Measurements from ENCODE around the gene CDH9. TPM values are rescaled to one million over a fixed set of nuclear protein-coding genes. Genes with fewer than 3 reads are reported as not detected.

The CDH9 gene
- total RNA-seq, 2 experiments from 2014 or later = not detected

- H3K9me3 Mint-ChIP-seq = peaks cover 6% of the 10 kb centered on the region
- no peaks in the 10 kb centered on the region for H3K4me1 Mint-ChIP-seq (ENCODE audit: low read depth)
- H3K4me3 Mint-ChIP-seq = no peak overlapping the region
- no peaks in the 10 kb centered on the region for H3K27me3 Mint-ChIP-seq (ENCODE audit: low read depth)
- no peaks in the 10 kb centered on the region for H3K36me3 Mint-ChIP-seq (ENCODE audit: low read depth)
- CTCF ChIA-PET = no interaction called here
- DNase-seq = no peak
- H3K27ac Mint-ChIP-seq = no peak overlapping the region
- intact Hi-C loops (cut with micrococcal nuclease) = no loop called here
Observed at GRCh38 chr5:27011274-27011673, 27.1 kb downstream of the CDH9 start.

- Mint-ChIP-seq H3K4me3 (no peak overlapping the region), H3K27me3 (ENCODE audit: low read depth) (no peaks in the 10 kb centered on the region), H3K36me3 (ENCODE audit: low read depth) (no peaks in the 10 kb centered on the region), H3K9me3 (peaks cover 6% of the 10 kb centered on the region), H3K4me1 (ENCODE audit: low read depth) (no peaks in the 10 kb centered on the region), H3K27ac (no peak overlapping the region)
- intact Hi-C loops (cut with micrococcal nuclease) = no loop called here
- no peak for DNase-seq
- CTCF ChIA-PET = no interaction called here
Observed at GRCh38 chr5:27010646-27011045, 27.7 kb downstream of the CDH9 start.

- Mint-ChIP-seq H3K4me3 (no peak overlapping the region), H3K27me3 (ENCODE audit: low read depth) (no peaks in the 10 kb centered on the region), H3K36me3 (ENCODE audit: low read depth) (no peaks in the 10 kb centered on the region), H3K4me1 (ENCODE audit: low read depth) (no peaks in the 10 kb centered on the region), H3K27ac (no peak overlapping the region), H3K9me3 (peaks cover 6% of the 10 kb centered on the region)
- intact Hi-C loops (cut with micrococcal nuclease) = no loop called here
- CTCF ChIA-PET = no interaction called here
- DNase-seq = no peak
Observed at GRCh38 chr5:27009540-27009915, 28.9 kb downstream of the CDH9 start.

GRCh38 chr5:27008604-27009539 is 29.5 kb downstream of the CDH9 start:
- H3K36me3 Mint-ChIP-seq (ENCODE audit: low read depth) = no peaks in the 10 kb centered on the region
- H3K4me3 Mint-ChIP-seq = no peak overlapping the region
- CTCF ChIA-PET = no interaction called here
- H3K9me3 Mint-ChIP-seq = peaks cover 6% of the 10 kb centered on the region
- H3K4me1 Mint-ChIP-seq (ENCODE audit: low read depth) = no peaks in the 10 kb centered on the region
- intact Hi-C loops (cut with micrococcal nuclease) = no loop called here
- H3K27ac Mint-ChIP-seq = no peak overlapping the region
- no peak for DNase-seq
- no peaks in the 10 kb centered on the region for H3K27me3 Mint-ChIP-seq (ENCODE audit: low read depth)

- CTCF ChIA-PET = no interaction called here
- DNase-seq = no peak
- Mint-ChIP-seq H3K27ac (no peak overlapping the region), H3K4me3 (no peak overlapping the region), H3K36me3 (ENCODE audit: low read depth) (no peaks in the 10 kb centered on the region), H3K27me3 (ENCODE audit: low read depth) (no peaks in the 10 kb centered on the region), H3K4me1 (ENCODE audit: low read depth) (no peaks in the 10 kb centered on the region), H3K9me3 (peaks cover 8% of the 10 kb centered on the region)
- intact Hi-C loops (cut with micrococcal nuclease) = no loop called here
Observed at GRCh38 chr5:27007121-27007520, 31.3 kb downstream of the CDH9 start.

GRCh38 chr5:26986985-26987384 is 51.4 kb downstream of the CDH9 start:
- Mint-ChIP-seq H3K27me3 (ENCODE audit: low read depth) (no peaks in the 10 kb centered on the region), H3K4me3 (no peak overlapping the region), H3K36me3 (ENCODE audit: low read depth) (no peaks in the 10 kb centered on the region), H3K27ac (no peak overlapping the region), H3K4me1 (ENCODE audit: low read depth) (no peaks in the 10 kb centered on the region), H3K9me3 (peaks cover 7% of the 10 kb centered on the region)
- intact Hi-C loops (cut with micrococcal nuclease) = no loop called here
- CTCF ChIA-PET = interaction anchor here (1.3 kb wide), 1 partner anchor 14 kb away, joined by 3 read pairs; no protein-coding TSS in a partner anchor
- DNase-seq = no peak

- Mint-ChIP-seq H3K4me1 (ENCODE audit: low read depth) (no peaks in the 10 kb centered on the region), H3K27ac (no peak overlapping the region), H3K27me3 (ENCODE audit: low read depth) (no peaks in the 10 kb centered on the region), H3K4me3 (no peak overlapping the region), H3K36me3 (ENCODE audit: low read depth) (no peaks in the 10 kb centered on the region), H3K9me3 (peaks cover 5% of the 10 kb centered on the region)
- intact Hi-C loops (cut with micrococcal nuclease) = no loop called here
- no peak for DNase-seq
- CTCF ChIA-PET = no interaction called here
Observed at GRCh38 chr5:26981750-26982149, 56.6 kb downstream of the CDH9 start.

- Mint-ChIP-seq H3K9me3 (peaks cover 5% of the 10 kb centered on the region), H3K4me3 (no peak overlapping the region), H3K36me3 (ENCODE audit: low read depth) (no peaks in the 10 kb centered on the region), H3K27ac (no peak overlapping the region), H3K4me1 (ENCODE audit: low read depth) (no peaks in the 10 kb centered on the region), H3K27me3 (ENCODE audit: low read depth) (no peaks in the 10 kb centered on the region)
- DNase-seq = no peak
- CTCF ChIA-PET = no interaction called here
- intact Hi-C loops (cut with micrococcal nuclease) = no loop called here
Observed at GRCh38 chr5:26959290-26959689, 79.1 kb downstream of the CDH9 start.

GRCh38 chr5:26955161-26955560 is 83.2 kb downstream of the CDH9 start:
- no peaks in the 10 kb centered on the region for H3K36me3 Mint-ChIP-seq (ENCODE audit: low read depth)
- H3K27ac Mint-ChIP-seq = no peak overlapping the region
- no peak overlapping the region for H3K4me3 Mint-ChIP-seq
- peaks cover 8% of the 10 kb centered on the region for H3K9me3 Mint-ChIP-seq
- no peaks in the 10 kb centered on the region for H3K27me3 Mint-ChIP-seq (ENCODE audit: low read depth)
- intact Hi-C loops (cut with micrococcal nuclease) = no loop called here
- no peak for DNase-seq
- CTCF ChIA-PET = no interaction called here
- H3K4me1 Mint-ChIP-seq (ENCODE audit: low read depth) = no peaks in the 10 kb centered on the region

- intact Hi-C loops (cut with micrococcal nuclease) = no loop called here
- Mint-ChIP-seq H3K9me3 (peaks cover 3% of the 10 kb centered on the region), H3K36me3 (ENCODE audit: low read depth) (no peaks in the 10 kb centered on the region), H3K4me3 (no peak overlapping the region), H3K27me3 (ENCODE audit: low read depth) (no peaks in the 10 kb centered on the region), H3K4me1 (ENCODE audit: low read depth) (no peaks in the 10 kb centered on the region), H3K27ac (no peak overlapping the region)
- DNase-seq = no peak
- CTCF ChIA-PET = no interaction called here
Observed at GRCh38 chr5:26948921-26949320, 89.5 kb downstream of the CDH9 start.

GRCh38 chr5:26945901-26946300 is 92.5 kb downstream of the CDH9 start:
- CTCF ChIA-PET = no interaction called here
- H3K27ac Mint-ChIP-seq = no peak overlapping the region
- no peaks in the 10 kb centered on the region for H3K36me3 Mint-ChIP-seq (ENCODE audit: low read depth)

GRCh38 chr5:26942481-26942880 is 95.9 kb downstream of the CDH9 start:
- H3K4me3 Mint-ChIP-seq = no peak overlapping the region
- peaks cover 2% of the 10 kb centered on the region for H3K9me3 Mint-ChIP-seq
- no peaks in the 10 kb centered on the region for H3K27me3 Mint-ChIP-seq (ENCODE audit: low read depth)
- CTCF ChIA-PET = no interaction called here
- no peak overlapping the region for H3K27ac Mint-ChIP-seq
- intact Hi-C loops (cut with micrococcal nuclease) = no loop called here
- DNase-seq = no peak
- H3K36me3 Mint-ChIP-seq (ENCODE audit: low read depth) = no peaks in the 10 kb centered on the region
- H3K4me1 Mint-ChIP-seq (ENCODE audit: low read depth) = no peaks in the 10 kb centered on the region

More at GRCh38 chr5:26945901-26946300, 92.5 kb downstream of the CDH9 start:
- Mint-ChIP-seq H3K4me1 (ENCODE audit: low read depth) (no peaks in the 10 kb centered on the region), H3K27me3 (ENCODE audit: low read depth) (no peaks in the 10 kb centered on the region), H3K9me3 (peaks cover 2% of the 10 kb centered on the region), H3K4me3 (no peak overlapping the region)
- no peak for DNase-seq
- intact Hi-C loops (cut with micrococcal nuclease) = no loop called here

GRCh38 chr5:26940994-26941393 is 97.4 kb downstream of the CDH9 start:
- Mint-ChIP-seq H3K36me3 (ENCODE audit: low read depth) (no peaks in the 10 kb centered on the region), H3K27ac (no peak overlapping the region), H3K4me3 (no peak overlapping the region), H3K4me1 (ENCODE audit: low read depth) (no peaks in the 10 kb centered on the region), H3K27me3 (ENCODE audit: low read depth) (no peaks in the 10 kb centered on the region), H3K9me3 (peaks cover 2% of the 10 kb centered on the region)
- CTCF ChIA-PET = no interaction called here
- intact Hi-C loops (cut with micrococcal nuclease) = no loop called here
- DNase-seq = no peak
